Measurements from ENCODE around the gene SLC6A17. TPM values are rescaled to one million over a fixed set of nuclear protein-coding genes. Genes with fewer than 3 reads are reported as not detected.

SLC6A17 gene
- total RNA-seq, 1 donor from 2014 or later = 1.7 TPM

DNA sequence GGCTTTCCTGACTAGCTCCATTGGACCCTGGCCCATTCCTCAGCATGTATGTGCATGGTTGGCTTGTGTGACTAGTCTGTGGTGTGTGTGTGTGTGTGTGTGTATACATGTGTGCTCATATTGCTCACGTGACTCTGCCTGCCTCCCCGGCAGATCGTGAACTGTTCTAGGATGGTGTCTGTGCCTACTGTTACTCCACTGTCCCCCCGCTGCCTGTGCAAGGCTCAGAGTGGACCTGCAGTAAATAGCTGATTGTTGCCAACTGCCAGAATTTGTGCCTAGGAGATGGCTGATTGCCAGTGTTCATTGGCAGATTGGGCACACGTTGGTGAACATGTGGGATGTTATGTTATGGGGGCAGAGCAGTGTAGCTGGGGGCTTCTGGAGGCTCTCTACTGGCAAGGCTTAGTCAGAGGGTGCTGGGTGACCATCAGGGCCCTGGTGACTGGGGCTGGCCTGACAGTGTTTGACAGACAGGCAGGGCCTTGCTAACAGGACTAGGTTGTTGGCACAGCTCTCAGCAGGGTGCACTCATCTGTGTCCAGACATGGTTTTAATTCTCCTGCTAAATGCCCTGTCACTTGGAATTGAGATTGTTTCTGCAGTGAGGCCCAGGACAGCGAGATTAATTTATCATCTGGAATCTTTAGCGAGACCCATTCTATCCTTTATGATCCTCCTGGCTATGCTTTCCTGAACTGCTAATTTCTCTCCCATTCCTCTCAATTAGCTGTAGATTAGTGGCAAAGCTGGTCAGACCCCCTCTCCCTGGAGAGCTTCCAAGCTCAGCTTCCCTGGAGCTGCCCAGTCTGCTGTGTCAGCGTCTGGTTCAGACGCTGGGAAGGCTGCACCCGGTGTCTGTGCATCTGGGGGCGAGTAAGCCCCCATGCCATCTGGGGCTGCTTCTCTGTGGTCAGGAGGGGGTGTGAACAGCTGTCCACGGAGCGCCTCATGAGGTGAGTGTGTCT lies 20.8 kb downstream of the SLC6A17 start:
- TF ChIP-seq, protein P1, sequence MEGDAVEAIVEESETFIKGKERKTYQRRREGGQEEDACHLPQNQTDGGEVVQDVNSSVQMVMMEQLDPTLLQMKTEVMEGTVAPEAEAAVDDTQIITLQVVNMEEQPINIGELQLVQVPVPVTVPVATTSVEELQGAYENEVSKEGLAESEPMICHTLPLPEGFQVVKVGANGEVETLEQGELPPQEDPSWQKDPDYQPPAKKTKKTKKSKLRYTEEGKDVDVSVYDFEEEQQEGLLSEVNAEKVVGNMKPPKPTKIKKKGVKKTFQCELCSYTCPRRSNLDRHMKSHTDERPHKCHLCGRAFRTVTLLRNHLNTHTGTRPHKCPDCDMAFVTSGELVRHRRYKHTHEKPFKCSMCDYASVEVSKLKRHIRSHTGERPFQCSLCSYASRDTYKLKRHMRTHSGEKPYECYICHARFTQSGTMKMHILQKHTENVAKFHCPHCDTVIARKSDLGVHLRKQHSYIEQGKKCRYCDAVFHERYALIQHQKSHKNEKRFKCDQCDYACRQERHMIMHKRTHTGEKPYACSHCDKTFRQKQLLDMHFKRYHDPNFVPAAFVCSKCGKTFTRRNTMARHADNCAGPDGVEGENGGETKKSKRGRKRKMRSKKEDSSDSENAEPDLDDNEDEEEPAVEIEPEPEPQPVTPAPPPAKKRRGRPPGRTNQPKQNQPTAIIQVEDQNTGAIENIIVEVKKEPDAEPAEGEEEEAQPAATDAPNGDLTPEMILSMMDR (IDR thresholded peaks at IDR 0.05) = no peak
- TF ChIP-seq POLR2A (IDR thresholded peaks at IDR 0.05) (no peak), POLR2AphosphoS5 (IDR thresholded peaks at IDR 0.05; ENCODE audit: insufficient read depth in 1 of 2, low read depth in 1 of 2) (no peak)
- Histone ChIP-seq H3K36me3 (no peaks in the 10 kb centered on the region), H3K4me3 (no peak overlapping the region), H3K27me3 (no peaks in the 10 kb centered on the region), H3K27ac (no peak overlapping the region), H3K4me1 (no peaks in the 10 kb centered on the region), H3K9me3 (no peaks in the 10 kb centered on the region)
- intact Hi-C loops (cut with DNase I) = no loop called here
- DNase-seq (ENCODE audit: extremely low spot score in 2 of 2) = no peak

DNA sequence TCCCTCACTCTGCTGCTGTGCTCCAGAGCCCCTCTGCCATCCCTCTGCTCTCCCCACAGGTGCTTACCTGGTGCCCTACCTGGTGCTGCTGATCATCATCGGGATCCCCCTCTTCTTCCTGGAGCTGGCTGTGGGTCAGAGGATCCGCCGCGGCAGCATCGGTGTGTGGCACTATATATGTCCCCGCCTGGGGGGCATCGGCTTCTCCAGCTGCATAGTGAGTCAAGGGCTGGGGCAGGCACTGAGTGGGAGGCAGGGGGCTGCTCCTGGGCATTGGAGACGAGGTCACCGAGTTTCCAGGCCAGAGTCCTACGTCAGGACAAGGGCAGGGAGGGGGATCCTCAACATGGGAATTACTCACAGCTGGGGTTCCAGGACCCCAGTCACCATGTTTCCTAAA lies 21.7 kb downstream of the SLC6A17 start:
- Histone ChIP-seq H3K36me3 (no peaks in the 10 kb centered on the region), H3K4me3 (no peak overlapping the region), H3K27ac (no peak overlapping the region), H3K9me3 (no peaks in the 10 kb centered on the region), H3K27me3 (no peaks in the 10 kb centered on the region), H3K4me1 (no peaks in the 10 kb centered on the region)
- no peak for DNase-seq (ENCODE audit: extremely low spot score in 2 of 2)
- intact Hi-C loops (cut with DNase I) = no loop called here
- TF ChIP-seq POLR2A (IDR thresholded peaks at IDR 0.05) (no peak), POLR2AphosphoS5 (IDR thresholded peaks at IDR 0.05; ENCODE audit: insufficient read depth in 1 of 2, low read depth in 1 of 2) (no peak)
- TF ChIP-seq, protein P1 (IDR thresholded peaks at IDR 0.05) = no peak

DNA sequence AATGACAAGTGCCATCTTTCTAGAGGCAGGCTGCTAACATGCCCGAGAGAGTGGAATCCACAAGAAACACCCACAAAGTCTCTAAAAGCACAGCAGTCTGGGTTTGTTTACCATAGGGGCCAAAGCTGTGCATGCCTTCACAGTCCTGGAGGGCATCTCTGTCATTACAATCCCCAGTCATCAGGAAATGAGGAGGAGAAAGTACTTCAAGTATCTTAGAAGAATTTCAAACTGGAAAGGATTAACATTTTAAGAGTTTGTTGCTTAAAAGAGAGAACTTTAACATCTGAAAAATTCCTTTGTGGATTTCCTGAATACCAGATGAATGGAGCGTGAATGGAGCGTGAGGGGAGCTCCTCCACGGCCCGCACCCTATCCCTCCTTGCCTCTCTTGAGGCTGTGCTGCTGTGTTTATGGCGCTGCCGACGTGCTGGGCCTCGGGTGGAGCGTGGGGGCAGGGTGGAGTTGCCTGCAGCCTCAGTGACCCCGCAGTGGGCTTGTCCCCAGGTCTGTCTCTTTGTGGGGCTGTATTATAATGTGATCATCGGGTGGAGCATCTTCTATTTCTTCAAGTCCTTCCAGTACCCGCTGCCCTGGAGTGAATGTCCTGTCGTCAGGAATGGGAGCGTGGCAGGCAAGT lies 23.3 kb downstream of the SLC6A17 start:
- H3K4me1 ChIP-seq = no peaks in the 10 kb centered on the region
- H3K4me3 ChIP-seq = no peak overlapping the region
- TF ChIP-seq POLR2A (IDR thresholded peaks at IDR 0.05) (no peak), POLR2AphosphoS5 (IDR thresholded peaks at IDR 0.05; ENCODE audit: insufficient read depth in 1 of 2, low read depth in 1 of 2) (no peak)
- TF ChIP-seq, protein P1 (IDR thresholded peaks at IDR 0.05) = no peak
- no peak overlapping the region for H3K27ac ChIP-seq
- intact Hi-C loops (cut with DNase I) = no loop called here
- H3K36me3 ChIP-seq = no peaks in the 10 kb centered on the region
- H3K27me3 ChIP-seq = no peaks in the 10 kb centered on the region
- DNase-seq (ENCODE audit: extremely low spot score in 2 of 2) = no peak
- no peaks in the 10 kb centered on the region for H3K9me3 ChIP-seq

DNA sequence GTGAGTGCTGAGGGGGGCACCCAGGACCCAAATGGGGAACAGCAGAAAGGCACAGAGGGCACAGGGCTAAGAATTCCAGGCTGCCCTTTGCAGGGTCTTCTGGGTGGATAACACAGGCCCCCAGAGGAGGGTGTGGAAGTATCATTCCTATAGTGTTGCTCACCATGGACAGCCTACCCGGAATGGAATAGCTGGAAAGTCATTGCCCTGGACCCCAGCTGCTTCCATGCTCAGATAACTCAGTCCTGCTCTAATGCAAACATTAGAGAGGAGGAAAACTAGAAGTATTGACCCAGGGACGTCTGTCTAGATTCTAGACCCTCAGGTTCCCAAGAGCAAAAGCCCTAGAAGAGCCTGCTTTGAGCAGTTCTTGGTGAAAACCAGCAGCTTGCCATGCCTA lies 24.7 kb downstream of the SLC6A17 start:
- no peak overlapping the region for H3K4me3 ChIP-seq
- H3K36me3 ChIP-seq = no peaks in the 10 kb centered on the region
- intact Hi-C loops (cut with DNase I) = no loop called here
- no peaks in the 10 kb centered on the region for H3K4me1 ChIP-seq
- no peak for TF ChIP-seq POLR2A (IDR thresholded peaks at IDR 0.05)
- no peak for TF ChIP-seq POLR2AphosphoS5 (IDR thresholded peaks at IDR 0.05; ENCODE audit: insufficient read depth in 1 of 2, low read depth in 1 of 2)
- TF ChIP-seq, protein P1 (IDR thresholded peaks at IDR 0.05) = no peak
- DNase-seq (ENCODE audit: extremely low spot score in 2 of 2) = no peak
- no peak overlapping the region for H3K27ac ChIP-seq
- H3K9me3 ChIP-seq = no peaks in the 10 kb centered on the region
- no peaks in the 10 kb centered on the region for H3K27me3 ChIP-seq
